Neural progenitor cell (in vitro differentiated cells): Measurements from ENCODE around the gene OBP2B.

ENCODE experiments used
- CTCF ChIP-seq: fragments of 200-600 bp; sonication (generic); IDR thresholded peaks from 2 replicates; pipeline ENCODE4 v1.5.1; 2017; ENCODE audit warnings: antibody characterized with exemption, mild to moderate bottlenecking
- EZH2 ChIP-seq: fragments of 200-600 bp; sonication (generic); IDR thresholded peaks from 2 replicates; pipeline ENCODE4 v1.6.1; 2017; ENCODE audit warnings: antibody characterized with exemption, mild to moderate bottlenecking, moderate library complexity
- EZH2phosphoT487 ChIP-seq: fragments of 200-600 bp; sonication (generic); IDR thresholded peaks from 2 replicates; pipeline ENCODE4 v1.6.1; 2017; ENCODE audit warnings: antibody characterized with exemption

GRCh38 chr9:133246991-133247390, 37.9 kb upstream of the OBP2B start:
- TF ChIP-seq EZH2phosphoT487 (no peak), EZH2 (no peak), CTCF (no peak)
